ENCODE data around the gene FCHO2. TPM values are rescaled to one million over a fixed set of nuclear protein-coding genes. Genes with fewer than 3 reads are reported as not detected.

The FCHO2 gene
- total and polyA plus RNA-seq, 2 of the 4 experiments (the other 2 are of a cell fraction), result 6.1 to 23.5 TPM

- Histone ChIP-seq H2BK5ac (ENCODE audit: low read depth, low read length, poor library complexity, severe bottlenecking) (peak overlapping the region; percentile 71), H2AK5ac (ENCODE audit: low read depth, low read length) (peak overlapping the region; percentile 48), H3K4me1 (ENCODE audit: control insufficient read depth, insufficient read depth, low read length) (peaks cover 15% of the 10 kb centered on the region), H3K27me3 (ENCODE audit: control insufficient read depth, insufficient read depth, low read length) (peaks cover 4% of the 10 kb centered on the region; the same call in 1 of the 2 replicates), H3K9me3 (ENCODE audit: control insufficient read depth, insufficient read depth, low read length) (peaks cover 5% of the 10 kb centered on the region), H4K5ac (ENCODE audit: low read depth, low read length) (peak overlapping the region; percentile 41), H2AK9ac (replicated peaks; ENCODE audit: low read depth, low read length, poor library complexity) (peak overlapping the region; percentile 53), H4K20me1 (ENCODE audit: insufficient read depth, low read length) (peaks cover 10% of the 10 kb centered on the region), H2AFZ (replicated peaks; ENCODE audit: low read length, poor library complexity) (peak overlapping the region; percentile 19), H3K4ac (ENCODE audit: low read depth, low read length) (peak overlapping the region; percentile 66), H3K27ac (ENCODE audit: insufficient read depth, low read length) (no peak overlapping the region), H3K18ac (ENCODE audit: low read depth, low read length) (peak overlapping the region; percentile 58; the same call in 1 of the 2 replicates), H3K14ac (replicated peaks; ENCODE audit: low read depth, low read length) (peak overlapping the region; percentile 51), H3K23ac (ENCODE audit: low read depth, low read length) (peak overlapping the region; percentile 9; the same call in 1 of the 2 replicates), H3K4me2 (ENCODE audit: low read depth, low read length) (no peak overlapping the region), H3K4me3 (ENCODE audit: insufficient read depth, low read depth, low read length) (no peak overlapping the region), H3K9me1 (ENCODE audit: insufficient read depth, low read length) (peaks cover 13% of the 10 kb centered on the region), H2BK120ac (ENCODE audit: low read depth, low read length) (peak overlapping the region; percentile 65), H3K56ac (ENCODE audit: extremely low read depth, insufficient read depth, low read length) (no peak overlapping the region), H3K36me3 (ENCODE audit: control insufficient read depth, insufficient read depth, low read length) (no peaks in the 10 kb centered on the region), H3K9ac (ENCODE audit: low read depth, low read length) (no peak overlapping the region), H4K91ac (ENCODE audit: insufficient read depth, low read depth, low read length) (no peak overlapping the region), H4K8ac (ENCODE audit: low read depth in 2 of 2, low read length in 2 of 2) (peak overlapping the region in 1 of 2 experiments; percentile 1; a peak in 2 of 4 replicates), H2BK15ac (ENCODE audit: low read depth, low read length) (peak overlapping the region; percentile 61; the same call in 1 of the 3 replicates), H2BK20ac (ENCODE audit: low read depth, low read length) (peak overlapping the region; percentile 56; the same call in 1 of the 2 replicates), H3K79me1 (ENCODE audit: low read depth in 1 of 2, low read length in 2 of 2) (no peaks in the 10 kb centered on the region)
- in situ Hi-C loops (cut with MboI; ENCODE audit: low sequenced_read_pairs), result no loop called here
- WGBS, 2 experiments (ENCODE audit: extremely low coverage in 2 of 2, insufficient read length in 1 of 2), result 80% methylated on average over 1 of the region's 2 CpGs; no CpG with 5 or more reads in 1 of the 2 experiments
- dilution Hi-C loops (cut with HindIII; ENCODE audit: low sequenced_read_pairs, unreplicated experiment), result no loop called here
- no TSS peak for BruUV-seq (replicated peaks)
- intact Hi-C loops (cut with micrococcal nuclease), result no loop called here
- ATAC-seq (ENCODE audit: low read depth), result no peak
- ChIA-PET CTCF (interaction anchor here (1.4 kb wide), 2 partner anchors 21 to 99 kb away, joined by 3 to 5 read pairs; no protein-coding TSS in a partner anchor), POLR2A (ENCODE audit: unreplicated experiment) (interaction anchor here (0.6 kb wide), 1 partner anchor 357 kb away, joined by 10 read pairs; no protein-coding TSS in a partner anchor)
- DNase-seq, result no peak
- no peak for TF ChIP-seq BHLHE40 (IDR thresholded peaks at IDR 0.05; ENCODE audit: low read depth, low read length)
- TF ChIP-seq, protein P1, sequence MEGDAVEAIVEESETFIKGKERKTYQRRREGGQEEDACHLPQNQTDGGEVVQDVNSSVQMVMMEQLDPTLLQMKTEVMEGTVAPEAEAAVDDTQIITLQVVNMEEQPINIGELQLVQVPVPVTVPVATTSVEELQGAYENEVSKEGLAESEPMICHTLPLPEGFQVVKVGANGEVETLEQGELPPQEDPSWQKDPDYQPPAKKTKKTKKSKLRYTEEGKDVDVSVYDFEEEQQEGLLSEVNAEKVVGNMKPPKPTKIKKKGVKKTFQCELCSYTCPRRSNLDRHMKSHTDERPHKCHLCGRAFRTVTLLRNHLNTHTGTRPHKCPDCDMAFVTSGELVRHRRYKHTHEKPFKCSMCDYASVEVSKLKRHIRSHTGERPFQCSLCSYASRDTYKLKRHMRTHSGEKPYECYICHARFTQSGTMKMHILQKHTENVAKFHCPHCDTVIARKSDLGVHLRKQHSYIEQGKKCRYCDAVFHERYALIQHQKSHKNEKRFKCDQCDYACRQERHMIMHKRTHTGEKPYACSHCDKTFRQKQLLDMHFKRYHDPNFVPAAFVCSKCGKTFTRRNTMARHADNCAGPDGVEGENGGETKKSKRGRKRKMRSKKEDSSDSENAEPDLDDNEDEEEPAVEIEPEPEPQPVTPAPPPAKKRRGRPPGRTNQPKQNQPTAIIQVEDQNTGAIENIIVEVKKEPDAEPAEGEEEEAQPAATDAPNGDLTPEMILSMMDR (conservative IDR thresholded peaks at IDR 0.05; ENCODE audit: low read depth, low read length), result no peak
- no peak for TF ChIP-seq USF2 (IDR thresholded peaks at IDR 0.05; ENCODE audit: low read depth, low read length)
These were observed 160.7 kb downstream of the FCHO2 start for GRCh38 chr5:73116506-73116905.

Measured in IMR-90 (cell line).